Measurements from ENCODE around the gene MAPKAP1. TPM values are rescaled to one million over a fixed set of nuclear protein-coding genes. Genes with fewer than 3 reads are reported as not detected.
A peak's percentile ranks its signal among the peaks of the same experiment; 100 is the strongest.

Gene MAPKAP1
- total and polyA plus RNA-seq, 2 experiments from 2014 or later, result 68.4 to 98.5 TPM

- no peak for TF ChIP-seq CREB1 (CRISPR knock-in tag; IDR thresholded peaks at IDR 0.05; ENCODE audit: low read depth)
- no peak for TF ChIP-seq STAT1 (IDR thresholded peaks at IDR 0.05; ENCODE audit: unreplicated experiment)
- no peak for TF ChIP-seq EZH2 (IDR thresholded peaks at IDR 0.05; ENCODE audit: low read depth, unreplicated experiment)
- TF ChIP-seq POLR2AphosphoS5 (IDR thresholded peaks at IDR 0.05; ENCODE audit: low read depth), result no peak
- TF ChIP-seq ETS1 (IDR thresholded peaks at IDR 0.05), result no peak
- TF ChIP-seq ZNF331 (CRISPR knock-in tag; IDR thresholded peaks at IDR 0.05; ENCODE audit: low read depth), result no peak
- no peak for TF ChIP-seq ZNF462 (CRISPR knock-in tag; IDR thresholded peaks at IDR 0.05)
- TF ChIP-seq NANOG (IDR thresholded peaks at IDR 0.05; ENCODE audit: borderline replicate concordance), result no peak
- no peak for TF ChIP-seq EZH2phosphoT487 (IDR thresholded peaks at IDR 0.05; ENCODE audit: unreplicated experiment)
- no peak for TF ChIP-seq CTCF (conservative IDR thresholded peaks at IDR 0.05; ENCODE audit: low read depth in 2 of 2)
- TF ChIP-seq ZNF114 (CRISPR knock-in tag; IDR thresholded peaks at IDR 0.05), result no peak
- no peak for TF ChIP-seq JUNB (IDR thresholded peaks at IDR 0.05; ENCODE audit: unreplicated experiment)
- TF ChIP-seq REST (IDR thresholded peaks at IDR 0.05; ENCODE audit: unreplicated experiment), result no peak
- DNase-seq (ENCODE audit: low spot score) (no peak), ATAC-seq (no peak)
- Mint-ChIP-seq H3K36me3 (ENCODE audit: low read depth) (no peaks in the 10 kb centered on the region), H3K27ac (peak overlapping the region; percentile 48; the same call in 1 of the 2 replicates), H3K4me1 (peaks cover 41% of the 10 kb centered on the region), H3K9me3 (no peaks in the 10 kb centered on the region; the same call in 2 of the 3 replicates), H3K27me3 (ENCODE audit: insufficient read depth, low read depth, poor library complexity) (peaks cover 2% of the 10 kb centered on the region), H3K4me3 (peak overlapping the region; percentile 87)
- Histone ChIP-seq H3K27ac (ENCODE audit: low read depth) (peak overlapping the region; percentile 22; the same call in 1 of the 2 replicates), H3K36me3 (ENCODE audit: insufficient read depth) (no peaks in the 10 kb centered on the region), H4K20me1 (replicated peaks; ENCODE audit: insufficient read depth) (no peaks in the 10 kb centered on the region), H3K79me2 (replicated peaks; ENCODE audit: insufficient read depth) (peaks cover 49% of the 10 kb centered on the region), H3F3A (replicated peaks; ENCODE audit: low read depth) (no peaks in the 10 kb centered on the region; the same call in 1 of the 2 replicates), H3K4me1 (ENCODE audit: insufficient read depth) (peaks cover 18% of the 10 kb centered on the region; the same call in 1 of the 2 replicates), H2AFZ (no peak overlapping the region), H3K4me3 (peak overlapping the region; percentile 85), H3K9me2 (ENCODE audit: insufficient read depth) (no peaks in the 10 kb centered on the region), H3K4me2 (peak overlapping the region; percentile 86), H3K27me3 (ENCODE audit: insufficient read depth) (no peaks in the 10 kb centered on the region)
Observed at GRCh38 chr9:125705893-125706292, 1.1 kb downstream of the MAPKAP1 start.

Measured in GM23338 (cell line).